Activated CD8-positive, alpha-beta memory T cell treated with anti-CD3 and anti-CD28 coated beads, Interleukin-2, amount 10 ng/mL, durations not matched to agents 7 days and 5 days (primary cell): ENCODE results near the gene MSH3. TPM values are rescaled to one million over a fixed set of nuclear protein-coding genes. Genes with fewer than 3 reads are reported as not detected.
"Not testable (repeated sequence)": the region's sequence is repeated elsewhere in the genome, so short reads cannot be mapped to it uniquely, and the experiment has no call there.

Experiments
- ATAC-seq: fragments of 150-1000 bp; cut with Tn5 transposase; one replicate; pipeline ENCODE4 v1.10.0; 2021; ENCODE audit warnings: moderate library complexity
- CTCF ChIA-PET: fragments of 350-600 bp; sonication (Branson Sonifier 250); formaldehyde crosslinking; loops from one replicate; lab custom pipeline; 2021; ENCODE audit warnings: antibody characterized with exemption; lab: Charles Lee
- DNase-seq: peaks from one replicate; pipeline ENCODE4 v3.0.0-alpha.2; 2020
- H3K27ac Mint-ChIP-seq: one replicate; pipeline ENCODE4 v1.8.0; 2021; ENCODE audit warnings: mild to moderate bottlenecking, mixed read lengths
- H3K27me3 Mint-ChIP-seq: one replicate; pipeline ENCODE4 v1.8.0; 2021; ENCODE audit warnings: mixed read lengths
- H3K36me3 Mint-ChIP-seq: one replicate; pipeline ENCODE4 v1.8.0; 2021; ENCODE audit warnings: mild to moderate bottlenecking, mixed read lengths
- H3K4me1 Mint-ChIP-seq: one replicate; pipeline ENCODE4 v1.8.0; 2021; ENCODE audit warnings: mixed read lengths
- H3K4me3 Mint-ChIP-seq: one replicate; pipeline ENCODE4 v1.8.0; 2021; ENCODE audit warnings: mild to moderate bottlenecking, moderate library complexity, mixed read lengths
- H3K9me3 Mint-ChIP-seq: one replicate; pipeline ENCODE4 v1.8.0; 2022; ENCODE audit warnings: low read depth, mixed read lengths
- total RNA-seq, 2 experiments: library from RNA; stranded (reverse); gene quantifications; one replicate each; pipeline ENCODE4 v1.2.3, GENCODE V29; 2021

MSH3 gene
- total RNA-seq, 2 experiments from 2014 or later: 22.3 to 26.3 TPM

DNA sequence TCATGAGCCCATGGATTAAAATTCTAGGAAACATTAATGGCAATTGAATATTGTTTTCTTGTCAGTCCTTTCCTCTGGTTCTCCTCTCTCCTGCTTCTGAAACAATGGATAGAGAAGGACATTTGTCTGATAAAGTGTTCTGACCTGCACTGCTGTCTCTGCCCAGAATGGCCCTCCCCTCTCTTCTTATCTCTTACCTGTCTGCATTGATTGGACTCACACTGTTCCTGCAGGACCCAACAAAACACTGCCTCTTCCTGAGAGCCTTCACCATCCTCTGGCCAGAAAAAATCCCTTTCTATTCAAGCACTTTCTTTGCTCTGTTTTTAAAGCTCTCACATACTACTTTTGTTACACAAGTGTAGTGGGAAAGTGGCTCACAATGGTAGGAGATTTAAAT lies 144.2 kb downstream of the MSH3 start:
- no peaks in the 10 kb centered on the region for H3K27me3 Mint-ChIP-seq
- ATAC-seq: no peak
- peaks cover 5% of the 10 kb centered on the region for H3K9me3 Mint-ChIP-seq
- peak overlapping the region; percentile 0 for H3K27ac Mint-ChIP-seq
- DNase-seq: no peak
- H3K4me3 Mint-ChIP-seq: no peak overlapping the region
- peaks cover 37% of the 10 kb centered on the region for H3K36me3 Mint-ChIP-seq
- CTCF ChIA-PET: interaction anchor here (1.0 to 1.4 kb wide), 2 partner anchors 14 to 142 kb away, joined by 3 read pairs; no protein-coding TSS in a partner anchor
- H3K4me1 Mint-ChIP-seq: no peaks in the 10 kb centered on the region

DNA sequence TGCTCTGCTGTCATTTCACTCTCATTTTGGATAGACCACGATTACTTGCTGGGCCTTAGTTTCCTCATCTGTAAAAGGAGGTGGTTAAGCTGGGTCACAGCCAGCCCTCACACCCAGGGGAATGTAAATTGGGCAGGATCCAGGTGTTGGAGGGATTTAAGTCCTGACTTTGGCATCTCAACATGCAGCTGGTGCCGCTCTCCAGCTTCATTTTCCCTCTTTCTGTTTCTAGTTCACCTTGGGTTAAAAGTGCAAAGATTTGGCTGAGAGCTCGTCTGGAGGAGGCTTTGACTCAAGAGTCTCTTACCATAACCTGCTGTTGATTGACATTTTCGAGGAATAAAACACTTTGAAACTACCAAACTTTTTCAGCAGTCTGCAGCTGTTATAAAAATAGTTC lies 144.6 kb downstream of the MSH3 start:
- Mint-ChIP-seq H3K27ac (no peak overlapping the region), H3K9me3 (peaks cover 5% of the 10 kb centered on the region), H3K27me3 (no peaks in the 10 kb centered on the region), H3K4me3 (no peak overlapping the region), H3K36me3 (peaks cover 38% of the 10 kb centered on the region), H3K4me1 (no peaks in the 10 kb centered on the region)
- CTCF ChIA-PET: interaction anchor here (1.0 to 1.4 kb wide), 3 partner anchors 10 to 142 kb away, joined by 3 read pairs; no protein-coding TSS in a partner anchor
- DNase-seq: no peak
- no peak for ATAC-seq

DNA sequence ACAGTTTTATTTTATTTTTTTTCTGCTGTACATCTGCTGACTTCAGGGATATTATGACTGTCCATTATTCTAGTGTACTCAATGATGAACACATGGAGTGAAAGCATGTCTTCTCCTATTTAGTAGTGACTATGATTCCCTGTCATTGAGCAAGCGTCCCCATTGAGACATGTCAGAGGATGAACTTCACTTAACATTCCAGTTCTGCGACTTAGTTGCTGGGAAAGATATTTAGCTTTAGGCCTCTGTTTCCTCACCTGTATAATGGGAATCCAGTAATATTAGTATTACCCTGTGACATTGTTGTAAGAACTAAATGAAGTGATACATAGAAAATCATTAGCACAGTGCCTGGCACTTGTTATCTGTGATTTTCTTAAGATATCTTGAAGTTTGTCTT lies 145.1 kb downstream of the MSH3 start:
- DNase-seq (no peak), ATAC-seq (no peak)
- Mint-ChIP-seq H3K9me3 (peaks cover 5% of the 10 kb centered on the region), H3K27ac (no peak overlapping the region), H3K4me1 (no peaks in the 10 kb centered on the region), H3K4me3 (no peak overlapping the region), H3K27me3 (no peaks in the 10 kb centered on the region), H3K36me3 (peaks cover 38% of the 10 kb centered on the region)
- CTCF ChIA-PET: interaction anchor here (1.0 to 1.4 kb wide), 3 partner anchors 11 to 143 kb away, joined by 3 read pairs; no protein-coding TSS in a partner anchor

DNA sequence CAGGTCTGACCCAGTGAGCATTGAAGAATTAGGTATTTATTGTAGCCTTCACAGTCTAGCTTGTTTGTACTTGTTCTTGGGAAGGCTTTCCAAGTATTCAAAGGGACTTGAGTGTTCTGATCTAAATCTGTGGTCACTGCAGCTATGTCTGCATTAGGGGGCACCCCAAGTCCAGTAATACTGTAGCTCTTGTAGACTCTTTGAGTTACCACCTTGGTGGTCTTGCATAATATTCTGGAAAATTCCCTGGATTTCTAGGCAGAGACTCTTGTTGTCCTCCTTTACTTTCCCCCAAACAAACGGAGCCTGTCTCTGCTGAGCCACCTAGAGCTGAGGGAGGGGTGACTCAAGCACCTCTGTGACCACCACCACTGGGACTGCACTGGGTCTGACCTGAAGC lies 149.9 kb downstream of the MSH3 start:
- no peak for DNase-seq
- CTCF ChIA-PET: no interaction called here
- peaks cover 13% of the 10 kb centered on the region for H3K4me1 Mint-ChIP-seq
- peaks cover 45% of the 10 kb centered on the region for H3K36me3 Mint-ChIP-seq
- H3K9me3 Mint-ChIP-seq: peaks cover 5% of the 10 kb centered on the region
- no peak for ATAC-seq
- no peak overlapping the region for H3K4me3 Mint-ChIP-seq
- no peaks in the 10 kb centered on the region for H3K27me3 Mint-ChIP-seq
- no peak overlapping the region for H3K27ac Mint-ChIP-seq

DNA sequence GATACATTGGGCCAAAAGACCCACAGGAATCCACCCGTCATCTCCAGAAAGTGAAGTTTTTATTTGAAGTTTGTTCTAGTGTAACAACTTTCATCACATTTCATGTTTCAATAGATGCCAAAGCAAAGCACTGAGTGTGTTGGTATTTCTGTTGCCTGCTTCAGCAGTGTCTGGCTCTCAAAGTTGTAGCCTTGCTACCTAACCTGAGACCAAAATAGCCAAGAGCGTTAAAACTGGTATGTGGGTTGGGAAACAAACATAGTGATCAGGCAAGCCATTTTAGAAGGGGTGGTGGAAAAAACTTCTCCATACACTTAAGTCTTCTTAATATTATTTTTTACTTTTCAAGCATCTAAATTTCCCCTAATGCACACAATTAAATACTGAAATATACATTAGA lies 150.6 kb downstream of the MSH3 start:
- ATAC-seq: no peak
- no peak for DNase-seq
- Mint-ChIP-seq H3K27me3 (no peaks in the 10 kb centered on the region), H3K9me3 (peaks cover 5% of the 10 kb centered on the region), H3K4me3 (no peak overlapping the region), H3K36me3 (peaks cover 45% of the 10 kb centered on the region), H3K4me1 (peaks cover 16% of the 10 kb centered on the region), H3K27ac (no peak overlapping the region)
- CTCF ChIA-PET: no interaction called here

DNA sequence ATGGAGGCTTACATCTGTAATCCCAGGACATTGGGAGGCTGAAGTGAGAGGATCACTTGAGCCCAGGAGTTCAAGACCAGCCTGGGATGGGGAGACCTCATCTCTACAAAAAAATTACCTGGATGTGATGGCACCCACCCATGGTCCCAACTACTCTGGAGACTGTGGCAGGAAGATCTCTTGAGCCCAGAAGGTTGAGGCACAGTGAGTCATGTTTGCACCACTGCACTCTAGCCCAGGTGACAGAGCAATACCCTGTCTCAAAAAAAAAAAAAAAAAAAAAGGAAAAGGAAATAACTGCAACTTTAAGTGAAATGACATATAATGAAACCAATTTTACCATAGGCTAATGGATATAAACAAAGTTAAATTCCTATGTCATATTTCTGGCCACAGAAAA lies 152.5 kb downstream of the MSH3 start:
- H3K27ac Mint-ChIP-seq: no peak overlapping the region
- H3K36me3 Mint-ChIP-seq: peaks cover 41% of the 10 kb centered on the region
- H3K9me3 Mint-ChIP-seq: peaks cover 7% of the 10 kb centered on the region
- CTCF ChIA-PET: no interaction called here
- DNase-seq: no peak
- peak; percentile 51 for ATAC-seq
- H3K27me3 Mint-ChIP-seq: no peaks in the 10 kb centered on the region
- H3K4me3 Mint-ChIP-seq: no peak overlapping the region
- peaks cover 18% of the 10 kb centered on the region for H3K4me1 Mint-ChIP-seq

DNA sequence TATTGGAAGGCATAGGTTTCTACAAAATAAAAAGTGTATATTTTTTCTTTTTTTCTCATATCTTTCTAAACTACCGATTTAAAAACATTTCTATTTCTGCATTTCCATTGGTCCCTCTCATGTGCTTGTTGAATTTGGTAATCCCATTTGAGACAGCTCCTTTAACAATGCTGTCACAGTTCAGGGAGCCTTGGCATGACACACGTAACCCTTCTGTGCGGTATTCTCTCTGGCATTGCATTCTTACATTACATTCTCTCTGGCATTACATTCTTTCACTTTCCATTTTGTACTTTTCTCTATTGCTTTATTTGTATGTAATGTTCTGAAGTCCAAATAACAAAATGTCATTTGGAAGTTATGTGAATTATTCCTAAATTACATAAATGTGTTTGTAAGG lies 155.0 kb downstream of the MSH3 start:
- ATAC-seq (no peak), DNase-seq (no peak)
- no peak overlapping the region for H3K4me3 Mint-ChIP-seq
- H3K36me3 Mint-ChIP-seq: peaks cover 38% of the 10 kb centered on the region
- H3K27ac Mint-ChIP-seq: no peak overlapping the region
- CTCF ChIA-PET: no interaction called here
- peaks cover 2% of the 10 kb centered on the region for H3K9me3 Mint-ChIP-seq
- no peaks in the 10 kb centered on the region for H3K27me3 Mint-ChIP-seq
- peaks cover 18% of the 10 kb centered on the region for H3K4me1 Mint-ChIP-seq

DNA sequence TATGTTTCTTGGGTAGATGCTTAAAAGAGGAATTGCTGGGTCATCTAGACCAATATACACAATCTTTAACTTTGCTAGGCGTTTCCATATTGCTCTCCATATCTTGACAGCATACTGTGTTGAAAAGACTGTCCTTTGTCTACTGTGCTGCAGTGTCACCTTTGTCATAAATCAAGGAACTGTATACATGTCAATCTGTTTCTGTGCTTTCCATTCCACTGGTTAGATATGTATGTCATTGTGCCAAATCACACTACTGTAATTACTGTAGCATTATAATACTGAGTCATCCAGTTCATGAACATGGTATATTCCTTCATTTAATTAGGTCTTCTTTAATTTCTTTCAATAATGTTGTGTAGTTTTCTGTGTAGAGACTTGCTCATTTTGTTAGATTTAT lies 156.0 kb downstream of the MSH3 start:
- no peak overlapping the region for H3K27ac Mint-ChIP-seq
- H3K27me3 Mint-ChIP-seq: no peaks in the 10 kb centered on the region
- H3K9me3 Mint-ChIP-seq: peaks cover 2% of the 10 kb centered on the region
- no peak overlapping the region for H3K4me3 Mint-ChIP-seq
- DNase-seq (no peak), ATAC-seq (no peak)
- CTCF ChIA-PET: no interaction called here
- H3K4me1 Mint-ChIP-seq: peaks cover 18% of the 10 kb centered on the region
- H3K36me3 Mint-ChIP-seq: peaks cover 38% of the 10 kb centered on the region

DNA sequence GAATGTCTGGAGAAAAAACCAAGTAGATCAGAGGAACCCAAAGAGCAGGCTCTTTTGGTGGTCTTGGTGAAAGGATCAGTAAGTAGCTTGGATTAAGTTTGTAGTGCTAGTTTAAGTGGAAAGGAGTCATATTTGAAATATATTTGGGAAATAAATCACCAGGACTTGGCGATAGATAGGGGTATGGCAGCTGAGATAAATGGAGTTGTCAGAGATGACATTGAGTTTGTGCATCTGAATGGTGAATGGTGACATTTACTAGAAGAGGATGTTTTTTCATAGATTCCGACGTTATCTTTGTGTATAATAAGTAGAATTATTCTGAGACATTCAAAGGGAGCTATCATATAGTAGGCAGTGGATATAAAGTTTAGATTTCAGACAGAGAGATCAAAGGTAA lies 162.1 kb downstream of the MSH3 start:
- Mint-ChIP-seq H3K27me3 (no peaks in the 10 kb centered on the region), H3K27ac (no peak overlapping the region), H3K9me3 (peaks cover 5% of the 10 kb centered on the region), H3K4me1 (no peaks in the 10 kb centered on the region), H3K4me3 (no peak overlapping the region), H3K36me3 (peaks cover 47% of the 10 kb centered on the region)
- CTCF ChIA-PET: no interaction called here
- ATAC-seq (no peak), DNase-seq (no peak)

DNA sequence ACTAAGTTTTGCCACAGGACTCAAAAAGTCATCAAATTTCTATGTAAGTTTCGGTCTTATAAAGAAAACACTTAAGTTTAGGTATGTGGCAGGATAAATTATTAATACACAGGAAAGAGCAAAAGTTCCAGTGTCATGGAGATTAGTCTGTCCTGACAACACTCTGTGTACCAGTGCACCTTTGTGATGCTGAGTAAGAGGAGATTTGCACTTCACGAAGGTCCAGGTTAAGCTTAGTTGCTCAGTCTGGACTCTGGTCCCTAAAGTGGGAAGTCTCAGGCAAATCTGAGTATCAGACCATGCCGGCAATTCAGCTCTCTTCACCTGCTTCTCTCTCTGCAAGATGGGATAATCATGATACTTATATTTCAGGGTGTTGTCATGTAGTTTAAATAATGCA lies 166.2 kb downstream of the MSH3 start:
- DNase-seq (no peak), ATAC-seq (no peak)
- Mint-ChIP-seq H3K27me3 (no peaks in the 10 kb centered on the region), H3K4me1 (no peaks in the 10 kb centered on the region), H3K4me3 (no peak overlapping the region), H3K27ac (no peak overlapping the region), H3K9me3 (peaks cover 7% of the 10 kb centered on the region), H3K36me3 (peaks cover 55% of the 10 kb centered on the region)
- CTCF ChIA-PET: no interaction called here

DNA sequence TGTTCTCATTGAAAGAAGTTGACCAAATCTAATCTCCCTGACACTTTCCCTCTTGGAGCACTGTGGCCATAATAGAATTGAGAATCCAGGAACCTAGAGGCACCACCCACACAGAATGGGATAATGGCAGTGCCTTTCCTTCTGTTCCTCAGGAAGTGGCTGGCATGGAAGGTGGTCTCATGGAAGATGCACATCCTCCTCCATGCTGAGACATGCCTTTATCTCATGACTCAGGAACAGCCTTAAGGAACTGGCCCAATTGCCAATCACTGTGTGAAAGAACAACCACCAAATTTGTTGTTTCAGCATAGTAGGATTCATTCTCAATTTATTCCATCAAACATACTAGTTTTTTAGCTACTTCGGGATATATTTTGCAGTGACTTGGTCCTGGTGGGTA lies 168.2 kb downstream of the MSH3 start:
- CTCF ChIA-PET: no interaction called here
- Mint-ChIP-seq H3K9me3 (peaks cover 2% of the 10 kb centered on the region), H3K27me3 (no peaks in the 10 kb centered on the region), H3K4me3 (no peak overlapping the region), H3K4me1 (no peaks in the 10 kb centered on the region), H3K36me3 (peaks cover 47% of the 10 kb centered on the region), H3K27ac (no peak overlapping the region)
- DNase-seq (no peak), ATAC-seq (no peak)

DNA sequence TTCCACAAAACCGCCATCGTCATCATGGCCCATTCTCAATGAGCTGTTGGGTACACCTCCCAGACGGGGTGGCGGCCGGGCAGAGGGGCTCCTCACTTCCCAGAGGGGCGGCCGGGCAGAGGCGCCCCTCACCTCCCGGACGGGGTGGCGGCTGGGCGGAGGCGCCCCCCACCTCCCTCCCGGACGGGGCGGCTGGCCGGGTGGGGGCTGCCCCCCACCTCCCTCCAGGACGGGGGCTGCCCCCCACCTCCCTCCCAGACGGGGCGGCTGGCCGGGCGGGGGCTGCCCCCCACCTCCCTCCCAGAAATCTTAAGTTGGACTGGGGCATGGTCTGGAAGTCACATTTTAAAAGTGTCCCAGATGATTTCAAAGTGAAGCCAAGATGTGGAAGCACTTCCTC lies 169.7 kb downstream of the MSH3 start:
- H3K27ac Mint-ChIP-seq, H3K4me1 Mint-ChIP-seq, ATAC-seq, H3K4me3 Mint-ChIP-seq, DNase-seq, CTCF ChIA-PET, H3K9me3 Mint-ChIP-seq, H3K27me3 Mint-ChIP-seq: not testable (repeated sequence)
- H3K36me3 Mint-ChIP-seq: peaks cover 53% of the 10 kb centered on the region

DNA sequence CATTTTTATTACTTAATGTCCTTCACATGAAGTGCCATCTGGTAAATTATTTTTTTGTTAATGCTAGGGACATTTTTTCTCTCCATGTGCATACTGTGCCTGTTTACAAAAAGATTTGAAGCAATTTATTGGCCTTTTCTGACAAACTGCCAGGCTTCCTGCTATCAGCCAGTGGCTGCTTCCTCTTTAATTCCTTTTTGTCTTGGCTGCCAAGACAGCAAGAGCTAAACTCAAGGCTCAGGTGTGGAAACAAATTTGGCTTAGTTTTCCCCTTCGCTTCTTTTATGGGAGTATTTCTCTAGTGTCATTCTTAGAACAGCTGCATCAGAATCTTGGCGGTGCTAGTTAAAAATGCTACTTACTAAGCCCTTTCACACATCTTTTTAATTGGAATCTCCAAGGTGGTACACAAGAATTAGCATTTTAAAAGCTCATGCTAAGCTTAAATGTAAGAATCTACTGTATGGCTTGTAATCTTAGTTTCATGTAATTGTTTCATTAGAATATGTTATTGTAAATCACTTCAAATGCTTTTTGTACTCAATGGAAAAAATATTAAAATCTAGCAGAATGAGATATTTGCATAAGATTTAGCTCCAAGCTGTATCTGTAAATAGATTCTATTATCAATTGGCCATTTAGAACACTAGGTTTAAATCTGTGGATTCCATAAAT lies 171.5 kb downstream of the MSH3 start:
- ATAC-seq (no peak), DNase-seq (no peak)
- Mint-ChIP-seq H3K9me3 (peaks cover 15% of the 10 kb centered on the region), H3K27ac (no peak overlapping the region), H3K4me3 (no peak overlapping the region), H3K36me3 (peaks cover 63% of the 10 kb centered on the region), H3K27me3 (no peaks in the 10 kb centered on the region), H3K4me1 (no peaks in the 10 kb centered on the region)
- CTCF ChIA-PET: interaction anchor here (1.5 kb wide), 1 partner anchor 11 kb away, joined by 3 read pairs; no protein-coding TSS in a partner anchor

DNA sequence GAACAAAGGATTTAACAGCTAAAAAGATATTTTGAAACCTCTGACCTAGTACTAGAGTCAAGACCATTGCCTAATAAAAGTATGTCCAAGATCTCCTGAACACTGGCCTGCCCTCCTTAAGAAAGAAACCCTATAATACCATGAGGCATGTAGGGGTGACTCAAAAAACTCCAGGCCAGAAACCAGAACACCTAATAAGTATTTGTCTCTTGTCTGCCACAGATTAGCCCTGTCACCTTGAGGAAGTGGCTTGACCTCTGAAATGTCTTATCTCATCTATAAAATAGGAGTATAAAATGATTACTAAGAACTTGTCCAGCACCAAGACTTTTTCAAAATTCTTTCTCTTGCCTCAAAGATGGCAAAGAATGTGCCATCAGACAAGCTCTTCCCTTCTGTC lies 180.3 kb downstream of the MSH3 start:
- Mint-ChIP-seq H3K9me3 (peaks cover 5% of the 10 kb centered on the region), H3K27ac (no peak overlapping the region), H3K36me3 (peaks cover 33% of the 10 kb centered on the region), H3K27me3 (no peaks in the 10 kb centered on the region), H3K4me3 (no peak overlapping the region), H3K4me1 (peaks cover 38% of the 10 kb centered on the region)
- DNase-seq: no peak
- ATAC-seq: no peak
- CTCF ChIA-PET: no interaction called here
